ENCODE data around the gene CYBB. TPM values are rescaled to one million over a fixed set of nuclear protein-coding genes. Genes with fewer than 3 reads are reported as not detected.

CYBB gene
- total RNA-seq, 1 experiment from 2014 or later: 13.4 TPM

Other genes with a start within 250 kb of the CYBB start
- not detected in 2 replicates for gene LANCL3, start 208.4 kb upstream of the CYBB start, total RNA-seq (2014; rRNA removed; shearing (Covaris generic); ENCODE audit: low replicate concordance)
- gene XK, start 94.3 kb upstream of the CYBB start, total RNA-seq (2014; rRNA removed; shearing (Covaris generic); ENCODE audit: low replicate concordance): 0.04 TPM in 2 replicates
- 22.5 and 33.5 TPM in 2 replicates for gene DYNLT3, start 67.5 kb downstream of the CYBB start, total RNA-seq (2014; rRNA removed; shearing (Covaris generic); ENCODE audit: low replicate concordance)
- not detected in 2 replicates for gene SYTL5, start 226.5 kb downstream of the CYBB start, total RNA-seq (2014; rRNA removed; shearing (Covaris generic); ENCODE audit: low replicate concordance)